Tibial nerve (tissue), 3 donors: ENCODE measurements around the gene LRRC61.

Experiments
- POLR2A ChIP-seq, 2 donors: fragments of 450-650 bp; IDR thresholded peaks; one replicate each; pipeline ENCODE4 v1.6.1; 2017; ENCODE audit warnings: antibody characterized with exemption in 2 of 2, mild to moderate bottlenecking in 2 of 2, moderate library complexity in 2 of 2
- TF ChIP-seq, protein P1 (sequence below), 5 experiments: fragments of 200-600 bp in 3 of 5; fragments of 450-650 bp in 2 of 5; sonication (generic) in 3 of 5; IDR thresholded peaks; one replicate each; pipeline ENCODE4 v1.5.1; 2016 to 2019; ENCODE audit warnings: antibody characterized with exemption in 5 of 5, mild to moderate bottlenecking in 3 of 5, moderate library complexity in 2 of 5

- TF ChIP-seq, protein P1, sequence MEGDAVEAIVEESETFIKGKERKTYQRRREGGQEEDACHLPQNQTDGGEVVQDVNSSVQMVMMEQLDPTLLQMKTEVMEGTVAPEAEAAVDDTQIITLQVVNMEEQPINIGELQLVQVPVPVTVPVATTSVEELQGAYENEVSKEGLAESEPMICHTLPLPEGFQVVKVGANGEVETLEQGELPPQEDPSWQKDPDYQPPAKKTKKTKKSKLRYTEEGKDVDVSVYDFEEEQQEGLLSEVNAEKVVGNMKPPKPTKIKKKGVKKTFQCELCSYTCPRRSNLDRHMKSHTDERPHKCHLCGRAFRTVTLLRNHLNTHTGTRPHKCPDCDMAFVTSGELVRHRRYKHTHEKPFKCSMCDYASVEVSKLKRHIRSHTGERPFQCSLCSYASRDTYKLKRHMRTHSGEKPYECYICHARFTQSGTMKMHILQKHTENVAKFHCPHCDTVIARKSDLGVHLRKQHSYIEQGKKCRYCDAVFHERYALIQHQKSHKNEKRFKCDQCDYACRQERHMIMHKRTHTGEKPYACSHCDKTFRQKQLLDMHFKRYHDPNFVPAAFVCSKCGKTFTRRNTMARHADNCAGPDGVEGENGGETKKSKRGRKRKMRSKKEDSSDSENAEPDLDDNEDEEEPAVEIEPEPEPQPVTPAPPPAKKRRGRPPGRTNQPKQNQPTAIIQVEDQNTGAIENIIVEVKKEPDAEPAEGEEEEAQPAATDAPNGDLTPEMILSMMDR (IDR thresholded peaks at IDR 0.05), result no peak
- TF ChIP-seq POLR2A (IDR thresholded peaks at IDR 0.05), result no peak
These were observed 9.3 kb upstream of the LRRC61 start for GRCh38 chr7:150313870-150314269.
